ENCODE measurements around the gene TENM3. TPM values are rescaled to one million over a fixed set of nuclear protein-coding genes. Genes with fewer than 3 reads are reported as not detected.

TENM3 gene
- total RNA-seq, 1 experiment from 2014 or later, result not detected

GRCh38 chr4:182697094-182697493, 453.9 kb downstream of the TENM3 start:
- Histone ChIP-seq H3K9me3 (ENCODE audit: insufficient read depth, low read depth) (no peaks in the 10 kb centered on the region), H4K20me1 (ENCODE audit: insufficient read depth) (no peaks in the 10 kb centered on the region), H3K9me2 (ENCODE audit: insufficient read depth) (no peaks in the 10 kb centered on the region), H3K27ac (no peak overlapping the region), H3K79me2 (ENCODE audit: low read depth) (no peaks in the 10 kb centered on the region), H3K4me3 (no peak overlapping the region), H3K4me2 (no peak overlapping the region), H2AFZ (no peak overlapping the region), H3K4me1 (replicated peaks; ENCODE audit: insufficient read depth) (no peaks in the 10 kb centered on the region), H3F3A (ENCODE audit: insufficient read depth, low read depth) (no peaks in the 10 kb centered on the region), H3K36me3 (ENCODE audit: low read depth) (no peaks in the 10 kb centered on the region), H3K27me3 (ENCODE audit: insufficient read depth, low read depth) (peaks cover 14% of the 10 kb centered on the region)
- no TSS peak for BruUV-seq (replicated peaks)
- ChIA-PET CTCF (no interaction called here), POLR2A (ENCODE audit: unreplicated experiment) (no interaction called here)
- no peak for TF ChIP-seq CTCF (conservative IDR thresholded peaks at IDR 0.05)
- TF ChIP-seq EZH2 (IDR thresholded peaks at IDR 0.05; ENCODE audit: low read depth), result no peak
- intact Hi-C loops (cut with micrococcal nuclease; ENCODE audit: unreplicated experiment), result no loop called here
- no peak for DNase-seq

- TF ChIP-seq EZH2 (IDR thresholded peaks at IDR 0.05; ENCODE audit: low read depth) (no peak), CTCF (conservative IDR thresholded peaks at IDR 0.05) (no peak)
- Histone ChIP-seq H3K79me2 (ENCODE audit: low read depth) (no peaks in the 10 kb centered on the region), H3K9me2 (ENCODE audit: insufficient read depth) (no peaks in the 10 kb centered on the region), H2AFZ (no peak overlapping the region), H3K36me3 (ENCODE audit: low read depth) (no peaks in the 10 kb centered on the region), H3K27ac (no peak overlapping the region), H3K27me3 (ENCODE audit: insufficient read depth, low read depth) (peaks cover 15% of the 10 kb centered on the region), H3K4me2 (no peak overlapping the region), H3K4me1 (replicated peaks; ENCODE audit: insufficient read depth) (no peaks in the 10 kb centered on the region), H3K9me3 (ENCODE audit: insufficient read depth, low read depth) (no peaks in the 10 kb centered on the region), H4K20me1 (ENCODE audit: insufficient read depth) (no peaks in the 10 kb centered on the region), H3K4me3 (no peak overlapping the region), H3F3A (ENCODE audit: insufficient read depth, low read depth) (no peaks in the 10 kb centered on the region)
- ChIA-PET POLR2A (ENCODE audit: unreplicated experiment) (no interaction called here), CTCF (no interaction called here)
- no peak for DNase-seq
- intact Hi-C loops (cut with micrococcal nuclease; ENCODE audit: unreplicated experiment), result no loop called here
- BruUV-seq (replicated peaks), result no TSS peak
Measured at GRCh38 chr4:182698212-182698611, 455.0 kb downstream of the TENM3 start.

- H3K36me3 ChIP-seq (ENCODE audit: low read depth), result no peaks in the 10 kb centered on the region
- H3K27me3 ChIP-seq (ENCODE audit: insufficient read depth, low read depth), result peaks cover 15% of the 10 kb centered on the region
- no peaks in the 10 kb centered on the region for H4K20me1 ChIP-seq (ENCODE audit: insufficient read depth)
- ChIA-PET POLR2A (ENCODE audit: unreplicated experiment) (no interaction called here), CTCF (no interaction called here)
- no TSS peak for BruUV-seq (replicated peaks)
- no peak overlapping the region for H3K4me2 ChIP-seq
- TF ChIP-seq EZH2 (IDR thresholded peaks at IDR 0.05; ENCODE audit: low read depth) (no peak), CTCF (conservative IDR thresholded peaks at IDR 0.05) (no peak)
- H3F3A ChIP-seq (ENCODE audit: insufficient read depth, low read depth), result no peaks in the 10 kb centered on the region
- no peaks in the 10 kb centered on the region for H3K4me1 ChIP-seq (replicated peaks; ENCODE audit: insufficient read depth)
- no peaks in the 10 kb centered on the region for H3K9me3 ChIP-seq (ENCODE audit: insufficient read depth, low read depth)
- no peak for DNase-seq
- H3K4me3 ChIP-seq, result no peak overlapping the region
- H3K27ac ChIP-seq, result no peak overlapping the region
- intact Hi-C loops (cut with micrococcal nuclease; ENCODE audit: unreplicated experiment), result no loop called here
- H3K79me2 ChIP-seq (ENCODE audit: low read depth), result no peaks in the 10 kb centered on the region
- no peak overlapping the region for H2AFZ ChIP-seq
- H3K9me2 ChIP-seq (ENCODE audit: insufficient read depth), result no peaks in the 10 kb centered on the region
Measured at GRCh38 chr4:182699201-182699600, 456.0 kb downstream of the TENM3 start.
